ENCODE measurements around the gene IGSF23.

- TF ChIP-seq CTCF (IDR thresholded peaks at IDR 0.05) (no peak), EZH2 (IDR thresholded peaks at IDR 0.05) (no peak)
Measured at GRCh38 chr19:44604241-44604640, 9.1 kb upstream of the IGSF23 start.
